SK-N-SH treated with all-trans-retinoic acid at 6 μM for 48 hours (cell line): Measurements from ENCODE around the gene LMAN1L.

Experiments used
- ATAC-seq: fragments of 200-7000 bp; cut with Tn5 transposase; 3 replicates; pipeline ENCODE4 v1.9.1; 2020; ENCODE audit warnings: mild to moderate bottlenecking, moderate library complexity
- ARNTL ChIP-seq: fragments of 450-650 bp; formaldehyde crosslinking; IDR thresholded peaks from 2 replicates; pipeline ENCODE4 v1.5.0; 2020; ENCODE audit warnings: low read depth, mild to moderate bottlenecking, moderate library complexity, borderline replicate concordance
- BACH2 ChIP-seq: fragments of 250-450 bp; sonication (Bioruptor Pico); IDR thresholded peaks from 2 replicates; pipeline ENCODE4 v1.9.0; 2021; ENCODE audit warnings: mild to moderate bottlenecking, borderline replicate concordance
- CREB5 ChIP-seq: fragments of 250-450 bp; sonication (Bioruptor Pico); IDR thresholded peaks from 2 replicates; pipeline ENCODE4 v1.5.1; 2020; ENCODE audit warnings: low read depth, mild to moderate bottlenecking, moderate library complexity
- CSRNP3 ChIP-seq: fragments of 250-450 bp; sonication (Bioruptor Pico); IDR thresholded peaks from 2 replicates; pipeline ENCODE4 v1.5.1; 2021; ENCODE audit warnings: mild to moderate bottlenecking, moderate library complexity
- ESRRG ChIP-seq: fragments of 250-450 bp; sonication (Bioruptor Pico); IDR thresholded peaks from 2 replicates; pipeline ENCODE4 v1.6.1; 2021; ENCODE audit warnings: mild to moderate bottlenecking
- GLIS3 ChIP-seq: fragments of 250-450 bp; sonication (Bioruptor Pico); IDR thresholded peaks from 2 replicates; pipeline ENCODE4 v1.5.0; 2020; ENCODE audit warnings: mild to moderate bottlenecking, moderate library complexity
- ISL1 ChIP-seq: fragments of 250-450 bp; sonication (Bioruptor Pico); IDR thresholded peaks from 2 replicates; pipeline ENCODE4 v2.1.2; 2022; ENCODE audit warnings: mild to moderate bottlenecking, moderate library complexity
- OSR1 ChIP-seq: fragments of 250-450 bp; sonication (Bioruptor Pico); IDR thresholded peaks from 2 replicates; pipeline ENCODE4 v1.8.0; 2022; ENCODE audit warnings: moderate library complexity, mild to moderate bottlenecking, inconsistent platforms
- PATZ1 ChIP-seq: fragments of 250-450 bp; sonication (Bioruptor Pico); IDR thresholded peaks from 2 replicates; pipeline ENCODE4 v1.8.0; 2020; ENCODE audit warnings: mild to moderate bottlenecking, moderate library complexity, borderline replicate concordance
- POU6F1 ChIP-seq: fragments of 250-450 bp; sonication (Bioruptor Pico); IDR thresholded peaks from 2 replicates; pipeline ENCODE4 v1.8.0; 2021; ENCODE audit warnings: low read depth, mild to moderate bottlenecking, moderate library complexity, borderline replicate concordance
- PPARA ChIP-seq: fragments of 250-450 bp; sonication (Bioruptor Pico); IDR thresholded peaks from 2 replicates; pipeline ENCODE4 v1.5.0; 2020; ENCODE audit warnings: mild to moderate bottlenecking, borderline replicate concordance
- SNAI2 ChIP-seq: fragments of 250-450 bp; sonication (Bioruptor Pico); IDR thresholded peaks from 2 replicates; pipeline ENCODE4 v1.5.0; 2020; ENCODE audit warnings: mild to moderate bottlenecking, moderate library complexity
- TCF4 ChIP-seq: fragments of 250-450 bp; sonication (Bioruptor Pico); IDR thresholded peaks from 2 replicates; pipeline ENCODE4 v1.8.0; 2021; ENCODE audit warnings: mild to moderate bottlenecking, moderate library complexity, borderline replicate concordance
- TSHZ2 ChIP-seq: fragments of 250-450 bp; sonication (Bioruptor Pico); IDR thresholded peaks from 2 replicates; pipeline ENCODE4 v1.5.0; 2020; ENCODE audit warnings: mild to moderate bottlenecking, moderate library complexity
- ZC3H10 ChIP-seq: fragments of 250-450 bp; sonication (Bioruptor Pico); IDR thresholded peaks from 2 replicates; pipeline ENCODE4 v1.5.1; 2021; ENCODE audit warnings: mild to moderate bottlenecking, moderate library complexity
- ZFP3 ChIP-seq: fragments of 250-450 bp; sonication (Bioruptor Pico); IDR thresholded peaks from 2 replicates; pipeline ENCODE4 v1.5.0; 2020; ENCODE audit warnings: mild to moderate bottlenecking, moderate library complexity
- ZFP30 ChIP-seq: fragments of 450-650 bp; formaldehyde crosslinking; IDR thresholded peaks from 2 replicates; pipeline ENCODE4 v1.5.0; 2022; ENCODE audit warnings: mild to moderate bottlenecking, moderate library complexity
- ZNF565 ChIP-seq: fragments of 450-650 bp; formaldehyde crosslinking; conservative IDR thresholded peaks from 2 replicates; pipeline ENCODE4 v1.5.0; 2020; ENCODE audit warnings: low read depth, mild to moderate bottlenecking, moderate library complexity
- ZNF70 ChIP-seq: fragments of 450-650 bp; formaldehyde crosslinking; IDR thresholded peaks from 2 replicates; pipeline ENCODE4 v1.5.0; 2020; ENCODE audit warnings: mild to moderate bottlenecking, moderate library complexity
- ZNF8 ChIP-seq: fragments of 450-650 bp; formaldehyde crosslinking; IDR thresholded peaks from 2 replicates; pipeline ENCODE4 v1.5.0; 2020; ENCODE audit warnings: mild to moderate bottlenecking, moderate library complexity

Gene LMAN1L

GRCh38 chr15:74843445-74843828 lies 30.8 kb downstream of the LMAN1L start:
- TF ChIP-seq OSR1 (CRISPR knock-in tag) (no peak), PATZ1 (peak; percentile 50; the same call in 1 of the 2 replicates)
- no peak for ATAC-seq

DNA sequence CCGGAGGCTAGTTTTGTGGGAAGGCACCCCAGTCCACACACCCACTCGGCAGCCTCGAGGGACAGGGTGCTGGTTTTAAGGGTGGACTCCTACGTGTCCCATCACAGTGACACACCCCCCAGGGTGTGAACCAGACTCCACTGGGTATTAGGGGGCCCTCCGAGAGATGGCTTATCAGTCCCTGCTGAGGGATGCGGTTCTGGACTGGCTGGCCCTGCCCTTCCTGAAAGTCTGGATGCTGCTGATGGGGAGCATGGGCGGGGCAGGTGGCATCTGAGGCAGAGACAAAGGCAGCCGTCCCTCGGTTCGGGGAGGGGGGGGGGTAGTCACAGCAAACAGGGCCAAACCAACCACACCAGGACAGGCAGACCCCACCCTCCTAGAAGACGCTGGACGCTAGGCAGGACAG lies 31.3 kb downstream of the LMAN1L start:
- no peak for ATAC-seq
- TF ChIP-seq ZFP3 (CRISPR knock-in tag) (no peak), ESRRG (CRISPR knock-in tag) (no peak), ISL1 (CRISPR knock-in tag) (no peak), POU6F1 (CRISPR knock-in tag) (no peak), ZNF565 (CRISPR knock-in tag) (no peak), ZNF8 (CRISPR knock-in tag) (no peak), ZNF70 (CRISPR knock-in tag) (no peak), ARNTL (CRISPR knock-in tag) (no peak)
- TF ChIP-seq, all 23 proteins: peak for 0

- no peak for ATAC-seq
- no peak for TF ChIP-seq TCF4 (CRISPR knock-in tag)
- TF ChIP-seq CREB5 (CRISPR knock-in tag) = no peak
- no peak for TF ChIP-seq CSRNP3 (CRISPR knock-in tag)
- no peak for TF ChIP-seq BACH2 (CRISPR knock-in tag)
- TF ChIP-seq GLIS3 (CRISPR knock-in tag) = no peak
- no peak for TF ChIP-seq OSR1 (CRISPR knock-in tag)
- no peak for TF ChIP-seq ZNF8 (CRISPR knock-in tag)
- TF ChIP-seq SNAI2 (CRISPR knock-in tag) = no peak
- TF ChIP-seq PPARA (CRISPR knock-in tag) = no peak
- TF ChIP-seq ISL1 (CRISPR knock-in tag) = no peak
- TF ChIP-seq ESRRG (CRISPR knock-in tag) = no peak
Measured at GRCh38 chr15:74844319-74845207, 31.9 kb downstream of the LMAN1L start.

DNA sequence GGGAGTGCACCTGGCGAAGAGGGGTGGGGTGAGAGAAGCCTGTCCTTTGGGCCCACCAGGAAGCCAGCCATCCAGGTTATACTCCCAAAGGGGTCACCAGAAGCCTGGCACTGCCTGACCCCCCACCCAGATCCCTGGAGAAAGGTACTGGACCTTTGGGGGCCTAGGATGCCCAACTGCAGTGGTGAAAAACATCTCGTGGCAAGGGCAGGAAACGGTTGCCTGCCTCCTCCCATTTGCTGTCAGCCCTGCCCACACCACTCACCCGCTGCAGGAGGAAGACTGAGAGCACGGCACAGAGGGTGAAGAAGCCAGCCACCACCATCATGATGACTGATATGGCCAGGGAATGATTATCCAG lies 32.6 kb downstream of the LMAN1L start:
- ATAC-seq = no peak
- no peak for TF ChIP-seq ZFP30 (CRISPR knock-in tag)
- no peak for TF ChIP-seq ZFP3 (CRISPR knock-in tag)
- TF ChIP-seq OSR1 (CRISPR knock-in tag) = no peak
- no peak for TF ChIP-seq ARNTL (CRISPR knock-in tag)
- no peak for TF ChIP-seq PATZ1
- no peak for TF ChIP-seq ZC3H10 (CRISPR knock-in tag)
- no peak for TF ChIP-seq ISL1 (CRISPR knock-in tag)
- no peak for TF ChIP-seq PPARA (CRISPR knock-in tag)
- no peak for TF ChIP-seq ESRRG (CRISPR knock-in tag)
- no peak for TF ChIP-seq BACH2 (CRISPR knock-in tag)
- TF ChIP-seq TSHZ2 = no peak
- TF ChIP-seq ZNF8 (CRISPR knock-in tag) = no peak
